Vagina (tissue), 2 donors: ENCODE measurements around the gene MKI67. TPM values are rescaled to one million over a fixed set of nuclear protein-coding genes. Genes with fewer than 3 reads are reported as not detected.

Experiments used
- DNase-seq, 2 donors: peaks; one replicate each; pipeline ENCODE4 v3.0.0-alpha.2; 2017; ENCODE audit errors: extremely low spot score in 2 of 2
- H3K27ac ChIP-seq: fragments of 200-600 bp; sonication (generic); one replicate; pipeline ENCODE4 v1.5.1; 2019
- H3K27me3 ChIP-seq: fragments of 200-600 bp; sonication (generic); one replicate; pipeline ENCODE4 v1.5.1; 2019
- H3K36me3 ChIP-seq, 2 donors: fragments of 200-600 bp; sonication (generic); one replicate each; pipeline ENCODE4 v1.5.1; 2017 to 2019
- H3K4me1 ChIP-seq: fragments of 200-600 bp; sonication (generic); one replicate; pipeline ENCODE4 v1.5.1; 2019
- H3K4me3 ChIP-seq, 2 donors: fragments of 200-600 bp; sonication (generic); 1 replicate in 1 of 2; 2 replicates in 1 of 2; pipeline ENCODE4 v1.5.1; 2016 to 2019
- H3K9me3 ChIP-seq: fragments of 200-600 bp; sonication (generic); one replicate; pipeline ENCODE4 v1.5.1; 2019
- CTCF ChIP-seq, 3 experiments: fragments of 450-650 bp in 2 of 3; fragments of 200-600 bp in 1 of 3; sonication (generic) in 1 of 3; IDR thresholded peaks; one replicate each; pipeline ENCODE4 v1.5.1; 2017 to 2019; ENCODE audit warnings: antibody characterized with exemption in 3 of 3, mild to moderate bottlenecking in 2 of 3, moderate library complexity in 2 of 3
- POLR2A ChIP-seq, 2 donors: fragments of 450-650 bp; IDR thresholded peaks; one replicate each; pipeline ENCODE4 v1.6.1; 2017; ENCODE audit warnings: antibody characterized with exemption in 2 of 2, mild to moderate bottlenecking in 2 of 2, moderate library complexity in 2 of 2
- POLR2AphosphoS5 ChIP-seq, 2 donors: sonication (generic); formaldehyde crosslinking; IDR thresholded peaks; one replicate each; pipeline ENCODE4 v1.9.0; 2017; ENCODE audit warnings: antibody characterized with exemption in 2 of 2, mild to moderate bottlenecking in 2 of 2, low read depth in 1 of 2; ENCODE audit not compliant: insufficient read depth in 1 of 2
- intact Hi-C: fragments of 100-400 bp; cut with DNase I; formaldehyde crosslinking; loops from one replicate; pipeline ENCODE4 v1.15.1; 2023
- total RNA-seq: library from RNA; depleted of rRNA; stranded (reverse); fragments of >200 nt; gene quantifications from one replicate; pipeline ENCODE4 v1.2.3, GENCODE V29; 2016

MKI67 gene
- total RNA-seq, 1 donor from 2014 or later: 11.5 TPM

DNA sequence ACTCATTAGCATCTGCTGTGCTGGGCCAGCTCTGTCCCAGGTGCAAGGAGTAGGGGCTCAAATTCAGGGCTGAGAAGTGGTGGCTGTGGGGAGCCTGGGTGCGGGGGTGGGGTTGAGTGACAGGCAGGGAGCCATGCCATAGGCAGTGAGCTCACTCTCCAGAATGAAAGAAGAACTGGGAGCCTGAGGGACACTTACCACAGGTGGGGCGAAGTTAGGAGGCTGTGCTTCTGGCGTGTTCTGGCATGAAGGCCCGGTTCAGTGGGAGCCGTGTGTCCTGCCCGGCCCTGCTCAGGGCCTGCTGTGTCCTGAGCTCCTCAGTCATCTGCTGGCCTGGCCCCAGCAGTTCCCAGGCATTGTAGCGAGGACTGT, 62.5 kb downstream of the MKI67 start:
- DNase-seq: no peak
- no peaks in the 10 kb centered on the region for H3K27me3 ChIP-seq
- H3K36me3 ChIP-seq: no peaks in the 10 kb centered on the region
- peak in 1 of 2 donors; percentile 7 for TF ChIP-seq POLR2AphosphoS5 (IDR thresholded peaks at IDR 0.05; ENCODE audit: insufficient read depth in 1 of 2, low read depth in 1 of 2)
- no peak for TF ChIP-seq CTCF (IDR thresholded peaks at IDR 0.05)
- no peak for TF ChIP-seq POLR2A (IDR thresholded peaks at IDR 0.05)
- H3K4me1 ChIP-seq: peaks cover 26% of the 10 kb centered on the region
- no peak overlapping the region for H3K4me3 ChIP-seq
- no peaks in the 10 kb centered on the region for H3K9me3 ChIP-seq
- H3K27ac ChIP-seq: peak overlapping the region; percentile 56
- intact Hi-C loops: no loop called here

GRCh38 chr10:128062881-128063563, 63.2 kb downstream of the MKI67 start:
- Histone ChIP-seq H3K4me1 (peaks cover 26% of the 10 kb centered on the region), H3K36me3 (no peaks in the 10 kb centered on the region), H3K9me3 (no peaks in the 10 kb centered on the region), H3K27ac (no peak overlapping the region), H3K4me3 (no peak overlapping the region), H3K27me3 (no peaks in the 10 kb centered on the region)
- intact Hi-C loops: no loop called here
- TF ChIP-seq POLR2A (IDR thresholded peaks at IDR 0.05) (no peak), CTCF (IDR thresholded peaks at IDR 0.05) (no peak), POLR2AphosphoS5 (IDR thresholded peaks at IDR 0.05; ENCODE audit: insufficient read depth in 1 of 2, low read depth in 1 of 2) (no peak)
- no peak for DNase-seq

DNA sequence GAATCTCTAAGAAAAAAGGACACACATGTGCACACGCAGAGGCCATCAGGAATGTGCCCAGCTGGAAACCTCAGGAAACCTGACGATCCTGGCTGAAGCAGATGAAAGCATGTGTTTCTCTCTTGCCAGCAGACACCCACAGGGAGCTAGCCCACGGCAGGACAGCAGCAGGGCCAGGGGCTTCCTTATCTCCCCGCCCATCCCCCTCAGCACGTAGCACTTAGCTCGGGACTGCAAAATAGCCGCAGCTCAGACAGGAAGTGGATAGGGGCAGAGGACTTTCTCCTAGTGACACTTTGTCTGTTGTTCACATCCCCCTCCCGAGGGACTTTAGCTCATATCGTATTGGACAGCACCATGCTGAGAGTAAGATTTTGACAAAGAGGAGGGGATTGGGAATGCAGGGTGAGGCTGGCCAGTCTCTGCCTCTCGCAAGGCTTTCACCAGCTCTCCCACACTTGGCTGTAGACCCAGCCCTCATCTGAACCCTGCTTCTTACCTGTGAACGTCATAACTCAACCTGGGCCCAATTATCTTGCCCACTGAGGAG, 63.8 kb downstream of the MKI67 start:
- no peak for DNase-seq
- Histone ChIP-seq H3K4me1 (peaks cover 26% of the 10 kb centered on the region), H3K4me3 (no peak overlapping the region), H3K9me3 (no peaks in the 10 kb centered on the region), H3K36me3 (no peaks in the 10 kb centered on the region), H3K27ac (no peak overlapping the region), H3K27me3 (no peaks in the 10 kb centered on the region)
- TF ChIP-seq POLR2AphosphoS5 (IDR thresholded peaks at IDR 0.05; ENCODE audit: insufficient read depth in 1 of 2, low read depth in 1 of 2) (no peak), CTCF (IDR thresholded peaks at IDR 0.05) (no peak), POLR2A (IDR thresholded peaks at IDR 0.05) (no peak)
- intact Hi-C loops: no loop called here

DNA sequence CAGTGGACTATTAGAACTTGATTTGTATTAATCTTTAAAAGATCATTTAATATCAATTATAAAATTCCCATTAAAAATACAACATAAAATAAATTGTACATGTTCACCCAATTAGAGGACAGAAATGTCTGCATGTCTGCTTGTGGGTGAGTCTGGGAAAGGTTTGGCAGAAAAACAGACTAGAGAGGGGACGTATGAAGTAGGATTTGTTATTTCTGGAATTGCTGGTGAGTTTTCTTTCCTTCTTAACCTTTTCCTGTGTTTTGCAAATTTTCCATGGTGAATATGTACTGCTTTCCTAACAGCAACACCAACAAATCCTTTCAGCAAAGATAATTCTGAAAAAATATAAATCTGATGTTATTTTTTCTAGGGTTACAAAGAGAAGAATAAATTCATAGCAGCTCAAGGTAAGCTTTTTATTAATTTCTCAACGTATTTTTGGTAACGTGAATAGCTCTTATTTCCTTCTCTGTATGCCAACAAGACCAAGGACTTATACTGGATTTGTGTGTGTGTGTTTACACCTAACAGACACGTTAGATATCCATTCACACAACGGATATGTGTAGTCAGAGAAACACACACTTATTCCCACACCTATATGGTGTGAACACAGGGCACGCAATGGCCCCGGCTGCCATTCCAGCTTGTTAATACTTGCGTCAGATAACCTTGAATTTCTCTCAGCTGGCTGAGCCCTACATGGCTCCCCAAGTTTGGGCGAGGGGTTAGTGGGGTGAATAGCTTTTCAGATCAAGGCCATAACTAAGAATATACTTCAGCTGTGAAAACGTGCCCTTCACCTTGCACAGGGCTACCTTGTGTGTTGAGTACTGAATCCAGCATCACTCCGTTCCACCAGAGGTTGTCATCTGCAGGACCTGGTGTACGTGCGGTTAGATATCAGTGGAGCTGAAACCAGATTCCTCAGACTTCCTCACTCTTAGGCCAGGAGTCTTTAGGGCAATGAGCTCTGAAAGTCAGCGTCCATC, 64.6 kb downstream of the MKI67 start:
- Histone ChIP-seq H3K27me3 (no peaks in the 10 kb centered on the region), H3K4me1 (peaks cover 26% of the 10 kb centered on the region), H3K9me3 (no peaks in the 10 kb centered on the region), H3K36me3 (no peaks in the 10 kb centered on the region), H3K27ac (no peak overlapping the region), H3K4me3 (no peak overlapping the region)
- intact Hi-C loops: no loop called here
- no peak for TF ChIP-seq CTCF (IDR thresholded peaks at IDR 0.05)
- TF ChIP-seq POLR2A (IDR thresholded peaks at IDR 0.05): no peak
- no peak for TF ChIP-seq POLR2AphosphoS5 (IDR thresholded peaks at IDR 0.05; ENCODE audit: insufficient read depth in 1 of 2, low read depth in 1 of 2)
- DNase-seq: no peak
